ENCODE measurements around the gene UBE4A. TPM values are rescaled to one million over a fixed set of nuclear protein-coding genes. Genes with fewer than 3 reads are reported as not detected.

UBE4A gene
- total and polyA plus RNA-seq, 8 donors = 3.5 to 68.8 (median 25.7) TPM

DNA sequence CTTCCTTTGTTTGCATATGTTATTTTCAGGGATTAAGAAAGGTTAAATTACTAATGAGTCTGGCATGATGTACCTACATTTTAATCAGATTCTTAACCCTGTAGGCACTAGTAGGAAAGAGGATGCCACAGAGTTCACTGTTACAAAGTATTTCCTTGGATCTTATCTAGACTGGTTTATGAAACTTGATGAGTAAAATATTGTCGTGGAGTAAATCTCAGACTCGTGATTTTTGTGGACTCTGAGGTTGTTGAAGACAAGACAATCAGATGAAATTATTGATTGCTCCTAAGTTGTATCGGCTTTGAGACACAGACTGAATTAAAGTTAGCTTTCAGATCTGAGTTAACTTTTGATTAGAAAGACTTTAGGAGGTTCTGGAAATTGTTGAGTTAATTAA lies 82.9 kb downstream of the UBE4A start:
- no peak for TF ChIP-seq EP300 (IDR thresholded peaks at IDR 0.05)
- TF ChIP-seq, protein P1, sequence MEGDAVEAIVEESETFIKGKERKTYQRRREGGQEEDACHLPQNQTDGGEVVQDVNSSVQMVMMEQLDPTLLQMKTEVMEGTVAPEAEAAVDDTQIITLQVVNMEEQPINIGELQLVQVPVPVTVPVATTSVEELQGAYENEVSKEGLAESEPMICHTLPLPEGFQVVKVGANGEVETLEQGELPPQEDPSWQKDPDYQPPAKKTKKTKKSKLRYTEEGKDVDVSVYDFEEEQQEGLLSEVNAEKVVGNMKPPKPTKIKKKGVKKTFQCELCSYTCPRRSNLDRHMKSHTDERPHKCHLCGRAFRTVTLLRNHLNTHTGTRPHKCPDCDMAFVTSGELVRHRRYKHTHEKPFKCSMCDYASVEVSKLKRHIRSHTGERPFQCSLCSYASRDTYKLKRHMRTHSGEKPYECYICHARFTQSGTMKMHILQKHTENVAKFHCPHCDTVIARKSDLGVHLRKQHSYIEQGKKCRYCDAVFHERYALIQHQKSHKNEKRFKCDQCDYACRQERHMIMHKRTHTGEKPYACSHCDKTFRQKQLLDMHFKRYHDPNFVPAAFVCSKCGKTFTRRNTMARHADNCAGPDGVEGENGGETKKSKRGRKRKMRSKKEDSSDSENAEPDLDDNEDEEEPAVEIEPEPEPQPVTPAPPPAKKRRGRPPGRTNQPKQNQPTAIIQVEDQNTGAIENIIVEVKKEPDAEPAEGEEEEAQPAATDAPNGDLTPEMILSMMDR (IDR thresholded peaks at IDR 0.05) = no peak
- no peak for TF ChIP-seq POLR2A (IDR thresholded peaks at IDR 0.05)
- TF ChIP-seq POLR2AphosphoS5 (IDR thresholded peaks at IDR 0.05) = no peak
- Histone ChIP-seq H3K4me1 (peaks cover 41 to 92% (median 78%) of the 10 kb centered on the region in 4 donors), H3K36me3 (peaks cover 0 to 5% (median 0%) of the 10 kb centered on the region in 4 donors), H3K27ac (no peak overlapping the region), H3K4me3 (no peak overlapping the region), H3K9me3 (no peaks in the 10 kb centered on the region), H3K27me3 (no peaks in the 10 kb centered on the region)
- DNase-seq = no peak
- intact Hi-C loops (cut with DNase I; ENCODE audit: low total_unique reads) = no loop called here
- 44 to 63% (median 57%) methylated on average over 3 of the region's 3 CpGs for WGBS, 5 donors

DNA sequence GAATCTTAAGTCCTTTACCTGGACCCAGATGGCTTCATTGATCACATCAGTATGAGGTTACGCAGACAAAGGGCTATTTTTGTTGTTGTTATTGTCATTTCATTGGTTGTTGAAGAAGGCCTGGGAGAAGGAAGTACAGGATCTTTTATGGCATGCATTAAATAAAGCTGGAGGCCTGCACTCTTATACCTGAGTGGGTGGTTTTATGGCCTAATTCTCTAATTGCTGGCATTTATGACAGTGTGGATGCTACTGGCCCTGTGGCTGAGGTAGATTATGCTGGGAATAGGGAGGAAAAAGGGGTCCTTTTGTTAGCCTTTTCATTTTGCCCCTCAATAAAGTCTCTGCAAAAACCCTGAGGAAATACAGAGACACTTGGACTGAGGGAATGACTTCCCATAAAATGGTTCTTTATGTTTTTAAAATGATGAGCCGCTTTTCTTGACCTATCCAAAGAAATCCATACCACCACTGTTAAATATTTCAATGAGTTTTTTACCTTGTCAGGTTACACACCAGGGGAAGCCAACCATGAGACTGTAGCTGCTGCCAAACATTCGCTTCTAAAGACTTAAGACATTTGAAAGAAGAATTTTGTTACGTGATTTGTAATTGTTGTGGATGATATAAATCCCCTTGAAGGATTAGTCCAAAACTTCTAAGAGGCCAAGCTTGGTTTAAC lies 83.6 kb downstream of the UBE4A start:
- no peak overlapping the region for H3K27ac ChIP-seq
- 74 to 84% (median 78%) methylated on average over 4 of the region's 4 CpGs for WGBS, 5 donors

DNA sequence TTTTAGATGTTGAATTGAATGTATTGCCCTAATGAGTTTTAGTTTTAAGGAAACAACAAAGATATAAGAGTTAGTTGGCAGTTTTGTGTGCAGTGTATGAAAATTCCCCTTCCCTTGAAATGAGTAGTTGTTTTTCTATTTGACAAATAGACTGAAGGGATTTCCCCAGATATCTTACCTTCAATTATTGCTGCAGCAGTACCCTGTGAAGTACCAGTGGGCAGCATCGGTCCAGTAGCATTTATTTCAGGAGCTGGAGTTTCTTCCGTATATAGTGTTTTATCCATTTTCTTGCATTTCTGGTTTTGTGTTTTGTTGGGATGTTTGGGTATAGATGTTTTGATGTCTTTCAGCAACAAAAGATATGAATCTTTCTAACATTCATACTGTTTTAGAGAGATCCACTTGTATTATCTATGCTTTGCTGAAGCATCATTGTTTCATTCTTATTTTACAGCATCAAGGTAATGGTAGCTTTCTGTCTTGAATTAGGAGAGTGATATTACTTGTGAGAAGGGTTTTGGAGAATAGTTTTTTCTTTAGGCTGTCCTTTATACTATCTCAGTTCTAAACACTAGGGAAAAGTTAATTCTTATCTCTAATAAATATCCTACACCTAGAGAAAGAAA lies 84.3 kb downstream of the UBE4A start:
- peaks cover 27 to 89% (median 69%) of the 10 kb centered on the region in 4 donors for H3K4me1 ChIP-seq
- no peak overlapping the region for H3K27ac ChIP-seq
- WGBS, 5 donors = 64 to 73% (median 68%) methylated on average over 2 of the region's 2 CpGs
- no peak for DNase-seq
- peaks cover 0 to 11% (median 0%) of the 10 kb centered on the region in 4 donors for H3K36me3 ChIP-seq
- TF ChIP-seq EP300 (IDR thresholded peaks at IDR 0.05) (no peak), POLR2AphosphoS5 (IDR thresholded peaks at IDR 0.05) (no peak), POLR2A (IDR thresholded peaks at IDR 0.05) (no peak)
- TF ChIP-seq, protein P1 (IDR thresholded peaks at IDR 0.05) = no peak
- intact Hi-C loops (cut with DNase I; ENCODE audit: low total_unique reads) = no loop called here
- H3K4me3 ChIP-seq = no peak overlapping the region
- H3K27me3 ChIP-seq = no peaks in the 10 kb centered on the region
- H3K9me3 ChIP-seq = no peaks in the 10 kb centered on the region

More for the DNA sequence above, 83.6 kb downstream of the UBE4A start:
- no peak for DNase-seq
- Histone ChIP-seq H3K4me1 (peaks cover 34 to 89% (median 73%) of the 10 kb centered on the region in 4 donors), H3K4me3 (no peak overlapping the region), H3K36me3 (peaks cover 0 to 11% (median 0%) of the 10 kb centered on the region in 4 donors), H3K27me3 (no peaks in the 10 kb centered on the region), H3K9me3 (no peaks in the 10 kb centered on the region)
- intact Hi-C loops (cut with DNase I; ENCODE audit: low total_unique reads) = no loop called here
- TF ChIP-seq EP300 (IDR thresholded peaks at IDR 0.05) (no peak), POLR2AphosphoS5 (IDR thresholded peaks at IDR 0.05) (no peak), POLR2A (IDR thresholded peaks at IDR 0.05) (no peak)
- TF ChIP-seq, protein P1 (IDR thresholded peaks at IDR 0.05) = no peak

DNA sequence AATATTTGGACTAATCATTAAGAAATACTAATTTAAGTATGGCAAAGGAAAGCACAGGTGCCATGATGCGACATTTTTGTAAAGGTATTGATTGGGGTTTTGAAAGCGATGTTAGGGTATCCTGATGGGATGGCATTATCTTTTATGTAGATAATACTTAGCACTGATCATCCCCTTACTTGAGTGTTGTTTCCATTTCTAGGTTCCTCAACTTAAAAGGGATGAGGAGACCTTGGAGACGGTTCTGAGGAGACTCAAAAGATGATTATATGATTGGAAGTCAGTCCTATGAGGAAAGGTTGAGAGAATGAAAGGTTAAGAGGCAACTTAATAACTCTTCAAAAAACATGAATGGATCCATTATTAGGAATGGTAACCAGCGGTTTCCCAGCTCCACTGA lies 88.0 kb downstream of the UBE4A start:
- no peak for DNase-seq
- 91 to 96% (median 95%) methylated on average over 4 of the region's 4 CpGs for WGBS, 5 donors
- no peak overlapping the region for H3K27ac ChIP-seq
- no peaks in the 10 kb centered on the region for H3K27me3 ChIP-seq
- no peaks in the 10 kb centered on the region for H3K9me3 ChIP-seq
- H3K36me3 ChIP-seq = peaks cover 0 to 21% (median 9%) of the 10 kb centered on the region in 4 donors
- TF ChIP-seq, protein P1 (IDR thresholded peaks at IDR 0.05) = no peak
- TF ChIP-seq POLR2AphosphoS5 (IDR thresholded peaks at IDR 0.05) (no peak), EP300 (IDR thresholded peaks at IDR 0.05) (no peak), POLR2A (IDR thresholded peaks at IDR 0.05) (no peak)
- no peak overlapping the region for H3K4me3 ChIP-seq
- intact Hi-C loops (cut with DNase I; ENCODE audit: low total_unique reads) = no loop called here
- H3K4me1 ChIP-seq = peaks cover 7 to 74% (median 39%) of the 10 kb centered on the region in 4 donors
